Neural cell (in vitro differentiated cells): ENCODE results near the gene DEPDC5. TPM values are rescaled to one million over a fixed set of nuclear protein-coding genes. Genes with fewer than 3 reads are reported as not detected.
A peak's percentile ranks its signal among the peaks of the same experiment; 100 is the strongest.

Experiments used
- H2AFZ ChIP-seq: fragments of 200-600, 300-800 bp; sonication (generic), shearing (Covaris generic); 2 replicates; pipeline ENCODE4 v1.6.0; 2014; ENCODE audit warnings: low read depth, mild to moderate bottlenecking, antibody characterized with exemption, low read length, moderate library complexity
- H3F3A ChIP-seq: fragments of 200-600 bp; shearing (Covaris generic); 2 replicates; pipeline ENCODE4 v1.6.1; 2016; ENCODE audit warnings: mild to moderate bottlenecking, moderate library complexity, mixed read lengths, antibody characterized with exemption, low read length; ENCODE audit not compliant: insufficient read depth, poor library complexity, severe bottlenecking
- H3K27ac ChIP-seq: fragments of 200-600, 300-800 bp; sonication (generic), shearing (Covaris generic); 2 replicates; pipeline ENCODE4 v1.5.1; 2014; ENCODE audit warnings: mild to moderate bottlenecking, low read length, moderate library complexity
- H3K27me3 ChIP-seq: fragments of 300-800, 200-600 bp; sonication (generic), shearing (Covaris generic); 2 replicates; pipeline ENCODE4 v1.6.0; 2014; ENCODE audit warnings: mild to moderate bottlenecking, low read depth, low read length, moderate library complexity; ENCODE audit not compliant: insufficient read depth
- H3K36me3 ChIP-seq: fragments of 300-800, 200-600 bp; sonication (generic), shearing (Covaris generic); 2 replicates; pipeline ENCODE4 v1.5.1; 2014; ENCODE audit warnings: mild to moderate bottlenecking, antibody characterized with exemption, low read length, moderate library complexity; ENCODE audit not compliant: insufficient read depth
- H3K4me2 ChIP-seq: fragments of 300-800, 200-600 bp; sonication (generic), shearing (Covaris generic); 2 replicates; pipeline ENCODE4 v1.6.0; 2014; ENCODE audit warnings: mild to moderate bottlenecking, low read length
- H3K4me3 ChIP-seq: fragments of 300-800, 200-600 bp; sonication (generic), shearing (Covaris generic); 2 replicates; pipeline ENCODE4 v1.5.1; 2014; ENCODE audit warnings: mild to moderate bottlenecking, low read length, moderate library complexity
- H3K79me2 ChIP-seq: fragments of 200-600 bp; shearing (Covaris generic); replicated peaks from 2 replicates; pipeline ENCODE4 v1.6.0; 2014; ENCODE audit warnings: mild to moderate bottlenecking, low read length, moderate library complexity; ENCODE audit not compliant: insufficient read depth
- H3K9ac ChIP-seq: fragments of 300-800, 200-600 bp; sonication (generic), shearing (Covaris generic); 2 replicates; pipeline ENCODE4 v1.6.1; 2016; ENCODE audit warnings: mild to moderate bottlenecking, low read length, mixed read lengths
- H3K9me2 ChIP-seq: fragments of 200-600 bp; shearing (Covaris generic); 2 replicates; pipeline ENCODE4 v1.6.1; 2016; ENCODE audit warnings: mild to moderate bottlenecking, low read length, mixed read lengths; ENCODE audit not compliant: insufficient read depth
- H3K9me3 ChIP-seq: fragments of 200-600, 300-800 bp; sonication (generic), shearing (Covaris generic); 2 replicates; pipeline ENCODE4 v1.6.1; 2016; ENCODE audit warnings: mild to moderate bottlenecking, mixed run types, low read length, moderate library complexity, mixed read lengths
- H4K20me1 ChIP-seq: fragments of 200-600 bp; shearing (Covaris generic); 2 replicates; pipeline ENCODE4 v1.6.1; 2016; ENCODE audit warnings: mild to moderate bottlenecking, mixed run types; ENCODE audit not compliant: insufficient read depth
- EP300 ChIP-seq: fragments of 450-650 bp; conservative IDR thresholded peaks from 2 replicates; pipeline ENCODE4 v1.6.1; 2014; ENCODE audit warnings: antibody characterized with exemption, mild to moderate bottlenecking, moderate library complexity; ENCODE audit not compliant: poor library complexity, severe bottlenecking
- EZH2 ChIP-seq: fragments of 200-600, 300-800 bp; shearing (Covaris generic), sonication (generic); IDR thresholded peaks from 2 replicates; pipeline ENCODE4 v1.6.1; 2014; ENCODE audit warnings: antibody characterized with exemption, low read length, borderline replicate concordance, mild to moderate bottlenecking; ENCODE audit not compliant: insufficient read depth, poor library complexity, severe bottlenecking
- MXI1 ChIP-seq: fragments of 450-650 bp; conservative IDR thresholded peaks from 2 replicates; pipeline ENCODE4 v1.6.1; 2014; ENCODE audit warnings: antibody characterized with exemption, mild to moderate bottlenecking; ENCODE audit not compliant: poor library complexity, severe bottlenecking
- POLR2AphosphoS5 ChIP-seq: IDR thresholded peaks from 2 replicates; pipeline ENCODE4 v1.6.1; 2012
- RAD21 ChIP-seq: fragments of 450-650 bp; conservative IDR thresholded peaks from 2 replicates; pipeline ENCODE4 v1.6.1; 2014; ENCODE audit warnings: antibody characterized with exemption, mild to moderate bottlenecking, moderate library complexity
- SMC3 ChIP-seq: fragments of 450-650 bp; conservative IDR thresholded peaks from 2 replicates; pipeline ENCODE4 v1.6.1; 2014; ENCODE audit warnings: antibody characterized with exemption, mild to moderate bottlenecking, moderate library complexity; ENCODE audit not compliant: poor library complexity
- TAF1 ChIP-seq: IDR thresholded peaks from 2 replicates; pipeline ENCODE4 v1.6.1; 2012; ENCODE audit warnings: low read depth
- polyA plus RNA-seq: library from polyadenylated mRNA; depleted of rRNA; stranded (reverse); fragments of >200 nt; gene quantifications from 2 replicates; pipeline ENCODE4 v1.2.3, GENCODE V29; 2014
- TF ChIP-seq, protein P1 (sequence below): IDR thresholded peaks from 2 replicates; pipeline ENCODE4 v1.6.1; 2012; ENCODE audit warnings: borderline replicate concordance
- TF ChIP-seq, protein P2 (sequence below): fragments of 450-650 bp; IDR thresholded peaks from 2 replicates; pipeline ENCODE4 v1.5.1; 2014; ENCODE audit warnings: antibody characterized with exemption, mild to moderate bottlenecking, moderate library complexity; ENCODE audit not compliant: poor library complexity, severe bottlenecking

Gene DEPDC5
- polyA plus RNA-seq, 1 donor from 2014 or later: 11.3 TPM

DNA sequence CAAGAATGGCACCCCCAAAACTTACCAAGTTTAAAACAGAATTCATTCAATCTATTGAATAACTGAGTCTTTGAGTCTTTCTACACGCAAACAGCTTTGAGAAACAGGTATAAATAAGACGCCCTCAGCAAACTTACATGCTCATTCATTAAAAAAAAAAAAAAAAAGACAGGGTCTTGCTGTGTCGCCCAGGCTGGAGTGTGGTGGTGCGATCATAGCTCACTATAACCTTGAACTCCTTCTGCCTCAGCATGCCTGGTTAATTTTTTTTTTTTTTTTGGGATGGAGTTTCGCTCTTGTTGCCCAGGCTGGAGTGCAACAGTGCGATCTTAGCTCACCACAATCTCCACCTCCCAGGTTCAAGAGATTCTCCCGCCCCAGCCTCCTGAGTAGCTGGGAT, 9.9 kb upstream of the DEPDC5 start:
- Histone ChIP-seq H3K9ac (no peak overlapping the region), H3K9me3 (no peaks in the 10 kb centered on the region), H3K27me3 (no peaks in the 10 kb centered on the region), H3F3A (no peaks in the 10 kb centered on the region), H3K4me2 (no peak overlapping the region), H2AFZ (no peak overlapping the region), H3K4me3 (no peak overlapping the region), H3K27ac (no peak overlapping the region), H3K79me2 (peaks cover 47% of the 10 kb centered on the region), H3K36me3 (no peaks in the 10 kb centered on the region), H3K9me2 (no peaks in the 10 kb centered on the region), H4K20me1 (no peaks in the 10 kb centered on the region)
- TF ChIP-seq EP300: no peak
- no peak for TF ChIP-seq SMC3
- TF ChIP-seq RAD21: no peak
- no peak for TF ChIP-seq POLR2AphosphoS5
- TF ChIP-seq MXI1: no peak
- no peak for TF ChIP-seq EZH2
- TF ChIP-seq, protein P1, sequence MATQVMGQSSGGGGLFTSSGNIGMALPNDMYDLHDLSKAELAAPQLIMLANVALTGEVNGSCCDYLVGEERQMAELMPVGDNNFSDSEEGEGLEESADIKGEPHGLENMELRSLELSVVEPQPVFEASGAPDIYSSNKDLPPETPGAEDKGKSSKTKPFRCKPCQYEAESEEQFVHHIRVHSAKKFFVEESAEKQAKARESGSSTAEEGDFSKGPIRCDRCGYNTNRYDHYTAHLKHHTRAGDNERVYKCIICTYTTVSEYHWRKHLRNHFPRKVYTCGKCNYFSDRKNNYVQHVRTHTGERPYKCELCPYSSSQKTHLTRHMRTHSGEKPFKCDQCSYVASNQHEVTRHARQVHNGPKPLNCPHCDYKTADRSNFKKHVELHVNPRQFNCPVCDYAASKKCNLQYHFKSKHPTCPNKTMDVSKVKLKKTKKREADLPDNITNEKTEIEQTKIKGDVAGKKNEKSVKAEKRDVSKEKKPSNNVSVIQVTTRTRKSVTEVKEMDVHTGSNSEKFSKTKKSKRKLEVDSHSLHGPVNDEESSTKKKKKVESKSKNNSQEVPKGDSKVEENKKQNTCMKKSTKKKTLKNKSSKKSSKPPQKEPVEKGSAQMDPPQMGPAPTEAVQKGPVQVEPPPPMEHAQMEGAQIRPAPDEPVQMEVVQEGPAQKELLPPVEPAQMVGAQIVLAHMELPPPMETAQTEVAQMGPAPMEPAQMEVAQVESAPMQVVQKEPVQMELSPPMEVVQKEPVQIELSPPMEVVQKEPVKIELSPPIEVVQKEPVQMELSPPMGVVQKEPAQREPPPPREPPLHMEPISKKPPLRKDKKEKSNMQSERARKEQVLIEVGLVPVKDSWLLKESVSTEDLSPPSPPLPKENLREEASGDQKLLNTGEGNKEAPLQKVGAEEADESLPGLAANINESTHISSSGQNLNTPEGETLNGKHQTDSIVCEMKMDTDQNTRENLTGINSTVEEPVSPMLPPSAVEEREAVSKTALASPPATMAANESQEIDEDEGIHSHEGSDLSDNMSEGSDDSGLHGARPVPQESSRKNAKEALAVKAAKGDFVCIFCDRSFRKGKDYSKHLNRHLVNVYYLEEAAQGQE: no peak
- TF ChIP-seq, protein P2, sequence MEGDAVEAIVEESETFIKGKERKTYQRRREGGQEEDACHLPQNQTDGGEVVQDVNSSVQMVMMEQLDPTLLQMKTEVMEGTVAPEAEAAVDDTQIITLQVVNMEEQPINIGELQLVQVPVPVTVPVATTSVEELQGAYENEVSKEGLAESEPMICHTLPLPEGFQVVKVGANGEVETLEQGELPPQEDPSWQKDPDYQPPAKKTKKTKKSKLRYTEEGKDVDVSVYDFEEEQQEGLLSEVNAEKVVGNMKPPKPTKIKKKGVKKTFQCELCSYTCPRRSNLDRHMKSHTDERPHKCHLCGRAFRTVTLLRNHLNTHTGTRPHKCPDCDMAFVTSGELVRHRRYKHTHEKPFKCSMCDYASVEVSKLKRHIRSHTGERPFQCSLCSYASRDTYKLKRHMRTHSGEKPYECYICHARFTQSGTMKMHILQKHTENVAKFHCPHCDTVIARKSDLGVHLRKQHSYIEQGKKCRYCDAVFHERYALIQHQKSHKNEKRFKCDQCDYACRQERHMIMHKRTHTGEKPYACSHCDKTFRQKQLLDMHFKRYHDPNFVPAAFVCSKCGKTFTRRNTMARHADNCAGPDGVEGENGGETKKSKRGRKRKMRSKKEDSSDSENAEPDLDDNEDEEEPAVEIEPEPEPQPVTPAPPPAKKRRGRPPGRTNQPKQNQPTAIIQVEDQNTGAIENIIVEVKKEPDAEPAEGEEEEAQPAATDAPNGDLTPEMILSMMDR: no peak
- TF ChIP-seq TAF1: no peak

DNA sequence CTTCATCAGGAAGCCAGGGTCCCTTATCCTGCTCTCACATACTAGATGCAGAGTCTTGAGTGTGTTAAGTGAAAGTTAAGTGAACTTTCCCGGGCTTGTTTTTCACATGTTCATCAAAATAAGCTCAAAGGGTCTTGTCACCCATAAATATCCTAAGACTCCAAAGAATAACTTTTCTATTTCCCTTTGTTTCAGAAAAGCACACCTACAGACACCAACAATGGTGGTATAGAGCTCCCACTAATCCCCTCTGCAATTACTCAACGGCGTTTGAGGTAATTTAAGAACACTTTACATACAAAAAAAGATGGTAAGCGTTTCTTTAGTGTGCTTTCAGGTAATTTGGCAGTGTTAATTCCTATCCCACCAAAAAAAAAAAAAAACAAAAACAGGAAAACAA, 6.4 kb upstream of the DEPDC5 start:
- peak overlapping the region; percentile 89 for H3K27ac ChIP-seq
- no peaks in the 10 kb centered on the region for H3K9me2 ChIP-seq
- no peaks in the 10 kb centered on the region for H3K27me3 ChIP-seq
- H3K9me3 ChIP-seq: no peaks in the 10 kb centered on the region
- TF ChIP-seq, protein P2: no peak
- TF ChIP-seq EZH2: no peak
- no peak for TF ChIP-seq RAD21
- no peak for TF ChIP-seq POLR2AphosphoS5
- TF ChIP-seq EP300: no peak
- TF ChIP-seq TAF1: no peak
- TF ChIP-seq, protein P1: no peak
- TF ChIP-seq MXI1: no peak
- H3K79me2 ChIP-seq: peaks cover 43% of the 10 kb centered on the region
- no peak overlapping the region for H2AFZ ChIP-seq
- peak overlapping the region; percentile 88 for H3K4me3 ChIP-seq
- no peaks in the 10 kb centered on the region for H3K36me3 ChIP-seq
- no peaks in the 10 kb centered on the region for H4K20me1 ChIP-seq
- H3K4me2 ChIP-seq: peak overlapping the region; percentile 81
- H3F3A ChIP-seq: no peaks in the 10 kb centered on the region
- peak overlapping the region; percentile 91 for H3K9ac ChIP-seq
